Lower lobe of right lung (tissue), 2 donors: ENCODE data around the gene TMEM179B. TPM values are rescaled to one million over a fixed set of nuclear protein-coding genes. Genes with fewer than 3 reads are reported as not detected.
A peak's percentile ranks its signal among the peaks of the same experiment; 100 is the strongest.

Experiments used
- ATAC-seq, 2 donors: fragments of 200-7000 bp; cut with Tn5 transposase; one replicate each; pipeline ENCODE4 v1.9.1; 2020 to 2022; ENCODE audit warnings: mild to moderate bottlenecking in 2 of 2, moderate library complexity in 2 of 2
- DNase-seq: peaks from one replicate; pipeline ENCODE4 v3.0.0-alpha.2; 2020
- H3K27ac ChIP-seq: fragments of 200-600 bp; one replicate; pipeline ENCODE4 v1.8.0; 2022
- H3K27me3 ChIP-seq: fragments of 200-600 bp; one replicate; pipeline ENCODE4 v1.8.0; 2022; ENCODE audit warnings: low read depth
- H3K36me3 ChIP-seq: fragments of 200-600 bp; one replicate; pipeline ENCODE4 v1.8.0; 2022; ENCODE audit warnings: mild to moderate bottlenecking
- H3K4me1 ChIP-seq: fragments of 200-600 bp; one replicate; pipeline ENCODE4 v1.8.0; 2022
- H3K4me3 ChIP-seq: fragments of 200-600 bp; one replicate; pipeline ENCODE4 v1.8.0; 2022; ENCODE audit warnings: mild to moderate bottlenecking
- H3K9me3 ChIP-seq: fragments of 200-600 bp; one replicate; pipeline ENCODE4 v1.8.0; 2022
- CTCF ChIP-seq: fragments of 200-600 bp; IDR thresholded peaks from one replicate; pipeline ENCODE4 v1.8.0; 2022; ENCODE audit warnings: antibody characterized with exemption, mild to moderate bottlenecking
- intact Hi-C: fragments of 100-400 bp; cut with DNase I; formaldehyde crosslinking; loops from one replicate; pipeline ENCODE4 v1.11.0; 2022
- total RNA-seq: library from RNA; stranded (reverse); fragmentation: NEBNext Ultra II Directional; extraction: Animal tissue kit (Norgen Biotek cat#: 25700); gene quantifications from one replicate; pipeline ENCODE4 v1.2.1, GENCODE V29; 2021
- donor health status: DM: no; HTN: yes; CAD: no; lungs with severe emphysema.

TMEM179B gene
- total RNA-seq, 1 donor from 2014 or later: 54.6 TPM

GRCh38 chr11:62771144-62772021 is 15.8 kb upstream of the TMEM179B start, which contains the start of gene TAF6L:
Gene TAF6L (plus strand): TSS chr11:62771396. CDS start chr11:62775784, 4,388 bp downstream.
- ATAC-seq (peak; percentile 98 to 99), DNase-seq (peak; percentile 99)
- TF ChIP-seq CTCF: no peak
- Histone ChIP-seq H3K36me3 (peaks cover 30% of the 10 kb centered on the region), H3K4me3 (peak within 1 kb of the TSS; percentile 80), H3K27ac (peak within 1 kb of the TSS; percentile 93), H3K27me3 (no peaks in the 10 kb centered on the region), H3K4me1 (peaks cover 18% of the 10 kb centered on the region), H3K9me3 (no peaks in the 10 kb centered on the region)
- intact Hi-C loops: no loop called here

DNA sequence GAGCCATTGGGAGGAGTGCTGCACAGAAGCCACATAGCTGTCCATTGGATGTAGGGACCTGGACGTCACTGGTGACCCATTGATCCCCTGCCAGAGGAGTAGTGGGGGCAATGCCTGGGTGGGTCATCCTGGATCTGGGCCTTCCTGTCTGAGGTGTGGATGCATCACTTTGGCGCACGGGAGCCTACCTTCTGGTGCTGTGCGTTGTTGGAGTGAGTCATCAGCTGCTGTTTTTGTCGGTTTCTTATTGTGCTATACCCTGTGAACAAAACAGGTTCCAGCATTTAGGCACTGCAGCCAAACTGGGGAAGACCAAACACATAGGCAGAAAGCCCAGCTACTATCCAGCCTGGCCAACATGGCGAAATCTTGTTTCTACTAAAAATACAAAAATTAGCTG is 12.8 kb upstream of the TMEM179B start:
- H3K27me3 ChIP-seq: no peaks in the 10 kb centered on the region
- intact Hi-C loops: no loop called here
- no peak for TF ChIP-seq CTCF

DNA sequence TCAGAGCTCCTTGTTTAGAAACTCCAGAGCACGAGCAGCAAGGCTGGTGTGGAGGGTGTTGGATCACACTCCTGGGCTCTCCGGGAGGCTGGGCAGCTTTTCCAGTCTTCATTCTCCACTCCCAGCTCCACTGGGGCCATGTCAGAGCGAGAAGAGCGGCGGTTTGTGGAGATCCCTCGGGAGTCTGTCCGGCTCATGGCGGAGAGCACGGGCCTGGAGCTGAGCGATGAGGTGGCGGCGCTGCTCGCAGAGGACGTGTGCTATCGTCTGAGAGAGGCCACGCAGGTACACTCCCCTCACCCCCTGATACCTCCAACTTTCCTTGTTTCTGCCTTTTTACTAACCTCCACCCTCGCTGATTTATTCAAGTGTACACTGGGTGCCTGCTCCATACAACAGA is 11.6 kb upstream of the TMEM179B start:
- no peak for TF ChIP-seq CTCF
- no peak overlapping the region for H3K27ac ChIP-seq
- H3K36me3 ChIP-seq: peaks cover 43% of the 10 kb centered on the region
- H3K27me3 ChIP-seq: no peaks in the 10 kb centered on the region
- ATAC-seq: no peak
- peaks cover 9% of the 10 kb centered on the region for H3K4me1 ChIP-seq
- intact Hi-C loops: no loop called here
- H3K9me3 ChIP-seq: no peaks in the 10 kb centered on the region
- DNase-seq: no peak
- no peak overlapping the region for H3K4me3 ChIP-seq

More for the DNA sequence above, 12.8 kb upstream of the TMEM179B start:
- ATAC-seq (no peak), DNase-seq (no peak)
- H3K4me1 ChIP-seq: peaks cover 18% of the 10 kb centered on the region
- peaks cover 35% of the 10 kb centered on the region for H3K36me3 ChIP-seq
- H3K27ac ChIP-seq: no peak overlapping the region
- no peaks in the 10 kb centered on the region for H3K9me3 ChIP-seq
- H3K4me3 ChIP-seq: no peak overlapping the region

- TF ChIP-seq CTCF: no peak
- DNase-seq (no peak), ATAC-seq (no peak)
- H3K27ac ChIP-seq: no peak overlapping the region
- H3K36me3 ChIP-seq: peaks cover 55% of the 10 kb centered on the region
- no peak overlapping the region for H3K4me3 ChIP-seq
- no peaks in the 10 kb centered on the region for H3K9me3 ChIP-seq
- no peaks in the 10 kb centered on the region for H3K4me1 ChIP-seq
- H3K27me3 ChIP-seq: no peaks in the 10 kb centered on the region
- intact Hi-C loops: no loop called here
These were observed 9.8 kb upstream of the TMEM179B start for GRCh38 chr11:62777389-62777788.

DNA sequence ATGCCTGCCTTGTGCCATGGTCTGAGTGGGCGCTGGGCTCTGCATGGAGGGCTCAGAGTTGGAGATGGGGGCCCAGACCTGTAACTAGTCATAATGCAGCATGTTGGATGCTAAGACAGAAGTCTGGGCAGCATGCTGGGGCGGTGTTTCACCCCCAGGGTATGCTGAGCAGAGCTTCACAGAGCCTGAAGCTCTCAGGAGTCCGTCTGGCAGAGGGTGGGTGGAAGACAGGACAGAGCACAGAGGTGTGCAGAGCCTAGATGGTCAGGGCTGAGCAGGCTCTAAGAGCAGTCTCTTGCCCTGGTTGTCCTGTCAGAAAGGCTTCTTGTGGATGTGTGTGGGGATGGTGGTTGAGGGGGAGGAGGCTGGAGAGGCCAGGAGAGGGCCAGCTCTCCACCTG is 8.8 kb upstream of the TMEM179B start:
- no peak overlapping the region for H3K27ac ChIP-seq
- DNase-seq (no peak), ATAC-seq (no peak)
- H3K4me3 ChIP-seq: no peak overlapping the region
- intact Hi-C loops: no loop called here
- no peaks in the 10 kb centered on the region for H3K9me3 ChIP-seq
- H3K4me1 ChIP-seq: no peaks in the 10 kb centered on the region
- no peak for TF ChIP-seq CTCF
- H3K36me3 ChIP-seq: peaks cover 61% of the 10 kb centered on the region
- H3K27me3 ChIP-seq: no peaks in the 10 kb centered on the region
